Prostate gland (tissue), 2 donors: ENCODE results near the gene DMAP1. TPM values are rescaled to one million over a fixed set of nuclear protein-coding genes. Genes with fewer than 3 reads are reported as not detected.

Source experiments
- DNase-seq: peaks from one replicate; pipeline ENCODE4 v3.0.0-alpha.2; 2019; ENCODE audit warnings: low spot score
- H3K27ac ChIP-seq, 2 donors: fragments of 200-600 bp; sonication (generic); 2 replicates each; pipeline ENCODE4 v1.5.1; 2017 to 2019
- H3K27me3 ChIP-seq: fragments of 200-600 bp; sonication (generic); replicated peaks from 2 replicates; pipeline ENCODE4 v1.5.1; 2019; ENCODE audit not compliant: insufficient read depth
- H3K36me3 ChIP-seq, 2 donors: fragments of 200-600 bp; sonication (generic); 1 replicate in 1 of 2; 2 replicates in 1 of 2; pipeline versions ENCODE4 v1.5.1 to v1.8.1; 2017 to 2019
- H3K4me1 ChIP-seq: fragments of 200-600 bp; sonication (generic); replicated peaks from 2 replicates; pipeline ENCODE4 v1.5.1; 2019
- H3K4me3 ChIP-seq, 2 donors: fragments of 200-600 bp; sonication (generic); 2 replicates each; pipeline ENCODE4 v1.5.1; 2017 to 2019
- H3K9me3 ChIP-seq: fragments of 200-600 bp; sonication (generic); 2 replicates; pipeline ENCODE4 v1.5.1; 2017
- POLR2A ChIP-seq: fragments of 450-650 bp; IDR thresholded peaks from one replicate; pipeline ENCODE4 v1.6.1; 2016; ENCODE audit warnings: antibody characterized with exemption, mild to moderate bottlenecking
- POLR2AphosphoS5 ChIP-seq: sonication (generic); formaldehyde crosslinking; IDR thresholded peaks from one replicate; pipeline ENCODE4 v1.6.1; 2017; ENCODE audit warnings: antibody characterized with exemption
- WGBS: methylation state at CpG from one replicate; pipeline ENCODE4 v1.1.5; 2018; 5-methylcytosine and 5-hydroxymethylcytosine counted together
- intact Hi-C: fragments of 100-400 bp; cut with DNase I; formaldehyde crosslinking; loops from one replicate; pipeline ENCODE4 v1.14.2; 2022
- total RNA-seq, 2 donors: library from RNA; depleted of rRNA; stranded (reverse); fragments of >200 nt; gene quantifications; one replicate each; pipeline ENCODE4 v1.1.0, GENCODE V29; 2016
- TF ChIP-seq, protein P1 (sequence below), 4 experiments: fragments of 200-600 bp in 2 of 4; fragments of 450-650 bp in 2 of 4; sonication (generic) in 2 of 4; IDR thresholded peaks; 1 replicate in 3 of 4; 2 replicates in 1 of 4; pipeline ENCODE4 v1.5.1; 2016 to 2019; ENCODE audit warnings: antibody characterized with exemption in 4 of 4, mild to moderate bottlenecking in 2 of 4, moderate library complexity in 2 of 4

The DMAP1 gene
- total RNA-seq, 2 donors from 2014 or later, result 50.6 to 84.0 TPM

DNA sequence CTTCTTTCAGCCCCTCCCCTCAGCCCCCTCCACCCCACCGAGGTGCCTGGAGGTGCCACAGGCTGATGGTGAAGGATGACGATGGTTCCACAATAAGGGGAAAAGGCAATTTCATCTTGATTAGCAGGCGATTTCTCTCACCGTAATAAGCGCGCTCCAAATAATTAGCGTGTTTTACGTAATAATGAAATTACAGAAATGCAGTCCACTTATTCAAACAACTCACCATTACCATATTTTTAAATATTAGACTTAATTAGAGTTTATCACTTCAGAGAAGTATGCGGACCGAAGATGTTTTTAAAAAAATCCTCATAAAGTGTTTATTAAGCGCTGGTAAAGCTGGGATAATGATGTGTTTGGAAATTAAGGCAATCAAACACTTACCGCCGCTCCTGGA lies 14.9 kb downstream of the DMAP1 start:
- Histone ChIP-seq H3K9me3 (no peaks in the 10 kb centered on the region), H3K27ac (no peak overlapping the region), H3K27me3 (no peaks in the 10 kb centered on the region), H3K36me3 (no peaks in the 10 kb centered on the region), H3K4me1 (no peaks in the 10 kb centered on the region), H3K4me3 (no peak overlapping the region)
- WGBS, result 95% methylated on average over 13 of the region's 13 CpGs
- intact Hi-C loops, result no loop called here
- TF ChIP-seq, protein P1, sequence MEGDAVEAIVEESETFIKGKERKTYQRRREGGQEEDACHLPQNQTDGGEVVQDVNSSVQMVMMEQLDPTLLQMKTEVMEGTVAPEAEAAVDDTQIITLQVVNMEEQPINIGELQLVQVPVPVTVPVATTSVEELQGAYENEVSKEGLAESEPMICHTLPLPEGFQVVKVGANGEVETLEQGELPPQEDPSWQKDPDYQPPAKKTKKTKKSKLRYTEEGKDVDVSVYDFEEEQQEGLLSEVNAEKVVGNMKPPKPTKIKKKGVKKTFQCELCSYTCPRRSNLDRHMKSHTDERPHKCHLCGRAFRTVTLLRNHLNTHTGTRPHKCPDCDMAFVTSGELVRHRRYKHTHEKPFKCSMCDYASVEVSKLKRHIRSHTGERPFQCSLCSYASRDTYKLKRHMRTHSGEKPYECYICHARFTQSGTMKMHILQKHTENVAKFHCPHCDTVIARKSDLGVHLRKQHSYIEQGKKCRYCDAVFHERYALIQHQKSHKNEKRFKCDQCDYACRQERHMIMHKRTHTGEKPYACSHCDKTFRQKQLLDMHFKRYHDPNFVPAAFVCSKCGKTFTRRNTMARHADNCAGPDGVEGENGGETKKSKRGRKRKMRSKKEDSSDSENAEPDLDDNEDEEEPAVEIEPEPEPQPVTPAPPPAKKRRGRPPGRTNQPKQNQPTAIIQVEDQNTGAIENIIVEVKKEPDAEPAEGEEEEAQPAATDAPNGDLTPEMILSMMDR (IDR thresholded peaks at IDR 0.05), result no peak
- TF ChIP-seq POLR2AphosphoS5 (no peak), POLR2A (no peak)
- DNase-seq, result no peak

DNA sequence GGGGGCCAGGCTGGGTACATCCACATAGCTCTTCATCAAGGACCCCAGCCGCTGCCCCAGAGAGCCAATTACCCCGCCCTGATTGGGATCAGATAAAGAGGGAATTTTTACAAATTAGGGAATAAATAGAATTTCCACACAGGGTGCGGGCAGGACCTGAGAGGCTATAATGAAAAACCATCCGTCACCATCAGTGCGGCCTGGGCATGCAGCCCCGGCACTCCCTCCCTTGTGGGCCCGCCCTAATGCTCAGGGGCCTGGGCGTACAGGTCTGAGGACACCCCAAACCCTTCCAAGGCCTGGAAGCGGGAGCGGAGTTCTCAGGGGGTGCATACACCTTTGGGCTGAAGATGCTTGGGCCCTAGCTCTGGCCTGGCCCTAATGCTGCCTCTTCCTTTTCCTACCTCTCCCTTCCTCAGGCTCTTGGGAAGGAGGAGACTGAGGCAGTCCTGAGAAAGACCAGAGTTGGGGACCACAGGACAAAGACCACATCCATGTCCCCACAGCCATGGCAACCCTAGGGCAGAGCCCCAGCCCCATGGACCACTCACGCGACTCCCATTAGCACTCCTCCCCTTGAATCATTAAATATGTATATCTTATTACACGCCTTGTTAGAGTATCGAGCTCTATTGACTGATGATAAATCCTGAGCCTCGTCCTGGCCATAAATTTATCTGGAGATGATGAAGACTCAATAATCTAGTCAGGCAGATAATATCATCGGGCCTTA lies 16.3 kb downstream of the DMAP1 start:
- Histone ChIP-seq H3K27ac (no peak overlapping the region), H3K4me1 (no peaks in the 10 kb centered on the region), H3K9me3 (no peaks in the 10 kb centered on the region), H3K4me3 (no peak overlapping the region), H3K27me3 (no peaks in the 10 kb centered on the region), H3K36me3 (no peaks in the 10 kb centered on the region)
- DNase-seq, result no peak
- TF ChIP-seq POLR2A (no peak), POLR2AphosphoS5 (no peak)
- TF ChIP-seq, protein P1 (IDR thresholded peaks at IDR 0.05), result no peak
- intact Hi-C loops, result no loop called here
- WGBS, result 93% methylated on average over 16 of the region's 16 CpGs

DNA sequence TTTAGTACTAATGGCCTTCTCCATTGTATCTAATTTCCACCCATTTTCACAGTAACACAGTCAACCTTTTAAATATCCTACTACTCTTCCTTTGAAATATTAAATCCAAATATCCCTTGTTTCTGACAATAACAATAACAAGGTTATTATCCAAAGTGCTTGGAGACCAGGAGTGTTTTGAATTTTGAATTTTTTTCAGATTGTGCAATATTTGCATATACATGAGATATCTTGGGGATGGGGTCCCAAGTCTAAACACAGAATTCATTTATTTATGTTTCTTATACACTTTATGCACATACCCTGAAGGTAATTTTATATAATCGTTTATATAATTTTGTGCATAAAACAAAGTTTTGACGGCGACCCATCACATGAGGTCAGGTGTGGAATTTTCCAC lies 17.5 kb downstream of the DMAP1 start:
- no peak for DNase-seq
- Histone ChIP-seq H3K4me3 (no peak overlapping the region), H3K27ac (no peak overlapping the region), H3K4me1 (no peaks in the 10 kb centered on the region), H3K36me3 (no peaks in the 10 kb centered on the region), H3K27me3 (no peaks in the 10 kb centered on the region), H3K9me3 (no peaks in the 10 kb centered on the region)
- 96% methylated on average over 3 of the region's 3 CpGs for WGBS
- intact Hi-C loops, result no loop called here
- TF ChIP-seq, protein P1 (IDR thresholded peaks at IDR 0.05), result no peak
- no peak for TF ChIP-seq POLR2AphosphoS5
- TF ChIP-seq POLR2A, result no peak

DNA sequence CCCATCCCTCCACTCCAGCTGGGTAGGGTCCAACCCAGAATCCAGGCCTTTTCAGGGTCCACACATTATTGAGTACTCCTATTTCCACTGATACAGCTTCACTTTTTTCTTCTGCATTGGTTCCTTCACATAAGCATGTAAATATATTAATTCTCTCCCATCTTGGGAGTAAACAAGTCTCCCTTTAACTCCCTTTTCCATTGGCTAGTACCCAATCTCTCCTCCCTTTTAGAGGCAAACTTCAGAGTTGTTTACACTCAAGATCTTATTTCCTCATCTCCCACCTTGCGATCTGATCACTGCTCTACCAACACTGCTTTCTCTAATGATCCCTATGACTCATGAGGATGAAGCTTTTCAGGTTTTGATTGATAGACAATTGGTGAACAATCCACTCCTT lies 20.3 kb downstream of the DMAP1 start:
- DNase-seq, result no peak
- Histone ChIP-seq H3K4me3 (no peak overlapping the region), H3K4me1 (peaks cover 3% of the 10 kb centered on the region), H3K27me3 (no peaks in the 10 kb centered on the region), H3K36me3 (no peaks in the 10 kb centered on the region), H3K9me3 (no peaks in the 10 kb centered on the region), H3K27ac (no peak overlapping the region)
- WGBS, result 74% methylated on average over 1 of the region's 1 CpG
- intact Hi-C loops, result no loop called here
- TF ChIP-seq POLR2A, result no peak
- no peak for TF ChIP-seq POLR2AphosphoS5
- TF ChIP-seq, protein P1 (IDR thresholded peaks at IDR 0.05), result no peak

DNA sequence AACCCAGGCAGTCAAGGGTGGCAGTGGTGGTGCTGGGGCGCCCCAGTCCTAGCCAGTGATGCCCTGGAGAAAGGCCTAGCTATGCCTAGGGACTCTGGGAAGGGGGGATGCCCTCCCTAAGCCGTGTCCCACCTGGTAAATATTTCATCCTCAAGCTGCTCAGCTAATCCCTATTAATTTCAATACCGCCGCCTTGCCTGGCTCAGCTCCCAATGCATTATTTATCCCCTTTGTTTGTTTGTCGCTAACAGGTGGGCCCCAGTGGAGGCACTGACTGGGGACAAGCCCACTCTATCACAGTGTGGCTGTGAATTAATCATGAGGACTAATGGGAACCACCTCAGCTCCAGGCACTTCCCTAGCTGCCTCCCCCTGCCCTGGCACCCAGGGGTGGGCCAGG lies 22.5 kb downstream of the DMAP1 start:
- WGBS, result 92% methylated on average over 5 of the region's 5 CpGs
- Histone ChIP-seq H3K27ac (no peak overlapping the region), H3K9me3 (no peaks in the 10 kb centered on the region), H3K27me3 (no peaks in the 10 kb centered on the region), H3K4me1 (peaks cover 6% of the 10 kb centered on the region), H3K4me3 (no peak overlapping the region), H3K36me3 (no peaks in the 10 kb centered on the region)
- DNase-seq, result no peak
- TF ChIP-seq POLR2AphosphoS5 (no peak), POLR2A (no peak)
- TF ChIP-seq, protein P1 (IDR thresholded peaks at IDR 0.05), result no peak
- intact Hi-C loops, result no loop called here
